A549 (cell line): ENCODE measurements around the gene ADAMTS20.

Experiments used
- POLR2A ChIP-seq: IDR thresholded peaks from 2 replicates; pipeline ENCODE4 v1.6.1; 2012; ENCODE audit warnings: mild to moderate bottlenecking, low read length
- RFX5 ChIP-seq: fragments of 450-650 bp; IDR thresholded peaks from 2 replicates; pipeline ENCODE4 v1.7.1; 2014; ENCODE audit warnings: antibody characterized with exemption, mild to moderate bottlenecking, moderate library complexity
- SMC3 ChIP-seq: fragments of >200 bp; sonication (Bioruptor Twin); formaldehyde crosslinking; IDR thresholded peaks from 3 replicates; pipeline ENCODE4 v1.6.1; 2018; ENCODE audit warnings: inconsistent platforms
- TP53 ChIP-seq: fragments of 250-450 bp; sonication (Bioruptor Pico); IDR thresholded peaks from 2 replicates; pipeline ENCODE4 v1.5.0; 2021; ENCODE audit warnings: mild to moderate bottlenecking, moderate library complexity
- TF ChIP-seq, protein P1 (sequence below): fragments of >200 bp; sonication (Bioruptor Twin); formaldehyde crosslinking; IDR thresholded peaks from 3 replicates; pipeline ENCODE4 v1.6.1; 2016
- TF ChIP-seq, protein P2 (sequence below): fragments of >200 bp; sonication (Bioruptor Twin); formaldehyde crosslinking; IDR thresholded peaks from 3 replicates; pipeline ENCODE4 v1.5.1; 2016

DNA sequence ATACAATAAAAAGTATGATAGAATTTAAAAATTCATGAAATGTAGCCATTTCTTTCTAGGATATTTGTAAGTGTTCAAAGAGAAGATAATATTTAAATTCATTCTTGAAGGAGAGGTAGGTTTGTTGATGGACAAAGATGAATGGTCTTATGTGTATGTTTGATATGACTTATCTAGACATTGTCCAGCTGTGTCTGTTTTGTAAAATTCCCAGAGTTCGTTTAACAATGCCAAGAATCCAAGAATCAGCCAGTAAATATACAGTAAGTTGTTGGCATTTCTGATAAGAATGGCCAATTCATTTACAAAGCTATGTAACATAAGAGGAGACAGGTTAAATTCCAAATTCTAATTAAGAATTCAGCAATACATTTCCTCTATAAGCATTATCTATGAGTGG is 150.9 kb downstream of the ADAMTS20 start:
- TF ChIP-seq RFX5 (no peak), POLR2A (no peak), SMC3 (no peak), TP53 (no peak)
- TF ChIP-seq, protein P1, sequence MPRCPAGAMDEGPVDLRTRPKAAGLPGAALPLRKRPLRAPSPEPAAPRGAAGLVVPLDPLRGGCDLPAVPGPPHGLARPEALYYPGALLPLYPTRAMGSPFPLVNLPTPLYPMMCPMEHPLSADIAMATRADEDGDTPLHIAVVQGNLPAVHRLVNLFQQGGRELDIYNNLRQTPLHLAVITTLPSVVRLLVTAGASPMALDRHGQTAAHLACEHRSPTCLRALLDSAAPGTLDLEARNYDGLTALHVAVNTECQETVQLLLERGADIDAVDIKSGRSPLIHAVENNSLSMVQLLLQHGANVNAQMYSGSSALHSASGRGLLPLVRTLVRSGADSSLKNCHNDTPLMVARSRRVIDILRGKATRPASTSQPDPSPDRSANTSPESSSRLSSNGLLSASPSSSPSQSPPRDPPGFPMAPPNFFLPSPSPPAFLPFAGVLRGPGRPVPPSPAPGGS: no peak
- TF ChIP-seq, protein P2, sequence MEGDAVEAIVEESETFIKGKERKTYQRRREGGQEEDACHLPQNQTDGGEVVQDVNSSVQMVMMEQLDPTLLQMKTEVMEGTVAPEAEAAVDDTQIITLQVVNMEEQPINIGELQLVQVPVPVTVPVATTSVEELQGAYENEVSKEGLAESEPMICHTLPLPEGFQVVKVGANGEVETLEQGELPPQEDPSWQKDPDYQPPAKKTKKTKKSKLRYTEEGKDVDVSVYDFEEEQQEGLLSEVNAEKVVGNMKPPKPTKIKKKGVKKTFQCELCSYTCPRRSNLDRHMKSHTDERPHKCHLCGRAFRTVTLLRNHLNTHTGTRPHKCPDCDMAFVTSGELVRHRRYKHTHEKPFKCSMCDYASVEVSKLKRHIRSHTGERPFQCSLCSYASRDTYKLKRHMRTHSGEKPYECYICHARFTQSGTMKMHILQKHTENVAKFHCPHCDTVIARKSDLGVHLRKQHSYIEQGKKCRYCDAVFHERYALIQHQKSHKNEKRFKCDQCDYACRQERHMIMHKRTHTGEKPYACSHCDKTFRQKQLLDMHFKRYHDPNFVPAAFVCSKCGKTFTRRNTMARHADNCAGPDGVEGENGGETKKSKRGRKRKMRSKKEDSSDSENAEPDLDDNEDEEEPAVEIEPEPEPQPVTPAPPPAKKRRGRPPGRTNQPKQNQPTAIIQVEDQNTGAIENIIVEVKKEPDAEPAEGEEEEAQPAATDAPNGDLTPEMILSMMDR: no peak
